HepG2 (cell line): ENCODE data around the gene ZNF574. TPM values are rescaled to one million over a fixed set of nuclear protein-coding genes. Genes with fewer than 3 reads are reported as not detected.
A peak's percentile ranks its signal among the peaks of the same experiment; 100 is the strongest.

Experiments
- ATAC-seq: fragments of 200-7000 bp; cut with Tn5 transposase; 3 replicates; pipeline ENCODE4 v1.9.1; 2020; ENCODE audit warnings: mild to moderate bottlenecking, moderate library complexity
- BruUV-seq: library from RNA; stranded (reverse); fragments of 400-500 nt; replicated peaks from 2 replicates; lab custom pipeline; 2021; lab: Mats Ljungman, UMichigan
- CTCF ChIA-PET: fragments of 300-600 bp; formaldehyde crosslinking; extraction: SDS; loops from one replicate; lab custom pipeline; 2021; ENCODE audit warnings: low total read pairs, inconsistent platforms, low intra/inter-chr PET ratio; lab: Yijun Ruan, JAX
- POLR2A ChIA-PET: fragments of 350-600 bp; sonication (Branson Sonifier 250); formaldehyde crosslinking; loops from one replicate; lab custom pipeline; 2020; ENCODE audit warnings: antibody characterized with exemption, inconsistent platforms; lab: Yijun Ruan, JAX
- DNase-seq: peaks from one replicate; pipeline ENCODE4 v3.0.0-alpha.2; 2015; ENCODE audit warnings: low spot score
- FAIRE-seq: peaks from 3 replicates; lab custom pipeline; 2011; peaks lifted over from hg19 to GRCh38; lab: Jason Lieb, UNC
- H2AFZ ChIP-seq: one replicate; pipeline ENCODE4 v1.6.1; 2011; ENCODE audit warnings: low read length, inconsistent platforms
- H3K27ac ChIP-seq: fragments of 300-600 bp; 3 replicates; pipeline ENCODE4 v1.8.0; 2011; ENCODE audit warnings: mixed run types, mild to moderate bottlenecking, mixed read lengths, low read length, inconsistent platforms; ENCODE audit not compliant: insufficient read depth; ENCODE audit errors: extremely low read length
- H3K27me3 ChIP-seq, 2 experiments: fragments of 200-600 bp in 1 of 2; 2 replicates in 1 of 2; 3 replicates in 1 of 2; pipeline versions ENCODE4 v1.6.0 to v1.8.0; 2011; ENCODE audit warnings: low read length in 2 of 2, mild to moderate bottlenecking in 2 of 2, moderate library complexity in 2 of 2, inconsistent platforms in 1 of 2; ENCODE audit not compliant: insufficient read depth in 2 of 2, control insufficient read depth in 1 of 2
- H3K36me3 ChIP-seq, 2 experiments: fragments of 200-600 bp in 1 of 2; replicated peaks in 1 of 2; 2 replicates in 1 of 2; 3 replicates in 1 of 2; pipeline versions ENCODE4 v1.5.1 to v1.8.0; 2011; ENCODE audit warnings: low read length in 2 of 2, inconsistent platforms in 1 of 2; ENCODE audit not compliant: insufficient read depth in 2 of 2, control insufficient read depth in 1 of 2
- H3K4me1 ChIP-seq: 2 replicates; pipeline ENCODE4 v1.5.1; 2012; ENCODE audit warnings: low read length, inconsistent platforms; ENCODE audit not compliant: insufficient read depth
- H3K4me2 ChIP-seq: 2 replicates; pipeline ENCODE4 v1.6.0; 2011; ENCODE audit warnings: low read depth, low read length, inconsistent platforms
- H3K4me3 ChIP-seq, 3 experiments: fragments of 200-600 bp in 1 of 3; sonication (generic), shearing (Covaris generic) in 1 of 3; replicated peaks in 1 of 3; 2 replicates each; pipeline ENCODE4 v1.5.1; 2011 to 2016; ENCODE audit warnings: low read length in 3 of 3, inconsistent platforms in 2 of 3, low read depth in 2 of 3, mild to moderate bottlenecking in 2 of 3, control low read depth in 1 of 3, mixed read lengths in 1 of 3; ENCODE audit not compliant: insufficient read depth in 1 of 3
- H3K79me2 ChIP-seq: one replicate; pipeline ENCODE4 v1.6.1; 2011; ENCODE audit warnings: low read length, inconsistent platforms; ENCODE audit not compliant: insufficient read depth
- H3K9ac ChIP-seq: 2 replicates; pipeline ENCODE4 v1.6.0; 2011; ENCODE audit warnings: mild to moderate bottlenecking, low read depth, low read length, inconsistent platforms; ENCODE audit not compliant: insufficient read depth
- H3K9me3 ChIP-seq: 2 replicates; pipeline ENCODE4 v1.5.1; 2012; ENCODE audit warnings: mild to moderate bottlenecking, low read length
- H4K20me1 ChIP-seq: 2 replicates; pipeline ENCODE4 v1.6.0; 2011; ENCODE audit warnings: inconsistent platforms, mild to moderate bottlenecking, low read length, moderate library complexity; ENCODE audit not compliant: insufficient read depth
- HIVEP1 ChIP-seq: sonication (generic); formaldehyde crosslinking; IDR thresholded peaks from 2 replicates; pipeline ENCODE4 v1.4.0; 2020; ENCODE audit warnings: mild to moderate bottlenecking, missing genetic modification reagents
- MXD3 ChIP-seq: IDR thresholded peaks from 2 replicates; pipeline ENCODE4 v1.6.1; 2016; ENCODE audit warnings: mild to moderate bottlenecking, missing biosample characterization, missing genetic modification reagents
- TBX3 ChIP-seq: fragments of 450-650 bp; IDR thresholded peaks from 2 replicates; pipeline ENCODE4 v1.6.1; 2017; ENCODE audit warnings: antibody characterized with exemption, mild to moderate bottlenecking, inconsistent platforms, borderline replicate concordance
- ZNF136 ChIP-seq: sonication (generic); formaldehyde crosslinking; IDR thresholded peaks from 2 replicates; pipeline ENCODE4 v1.8.1; 2022; ENCODE audit warnings: low read depth, mild to moderate bottlenecking, moderate library complexity, missing genetic modification reagents
- ZNF687 ChIP-seq: sonication (generic); formaldehyde crosslinking; IDR thresholded peaks from 2 replicates; pipeline ENCODE4 v1.5.1; 2020; ENCODE audit warnings: mild to moderate bottlenecking, missing genetic modification reagents, moderate library complexity
- ZNF768 ChIP-seq: sonication (generic); formaldehyde crosslinking; IDR thresholded peaks from 2 replicates; pipeline ENCODE4 v1.4.0; 2020; ENCODE audit warnings: missing genetic modification reagents
- WGBS: methylation state at CpG from one replicate; pipeline ENCODE4 v1.1.6; 2017; ENCODE audit warnings: low lambda C conversion rate; 5-methylcytosine and 5-hydroxymethylcytosine counted together
- in situ Hi-C: cut with HindIII; loops from 2 replicates; pipeline ENCODE4 v1.10.0; 2017; ENCODE audit warnings: low pct_unique_long_range_greater_than_20kb; ENCODE audit not compliant: extremely low pct_ligation_motif_present
- intact Hi-C: fragments of 100-400 bp; cut with micrococcal nuclease; formaldehyde crosslinking; loops from one replicate; pipeline ENCODE4 v1.10.0; 2022; ENCODE audit not compliant: unreplicated experiment
- polyA plus RNA-seq, 8 experiments: library from polyadenylated mRNA; depleted of rRNA in 3 of 8; stranded (reverse) in 7 of 8; unstranded in 1 of 8; fragments of >200 nt; fragmentation: Illumina TruSeq in 4 of 8; extraction: Trizol in 4 of 8; gene quantifications; 2 replicates each; pipeline versions ENCODE4 v1.2.1 to v1.2.3, GENCODE V29; 2011 to 2016; ENCODE audit warnings: low read depth in 4 of 8, missing spikeins in 1 of 8, mixed read lengths in 1 of 8; ENCODE audit not compliant: insufficient read depth in 1 of 8
- total RNA-seq, 5 experiments: library from RNA; depleted of rRNA; stranded (reverse); fragments of >200 nt; fragmentation: Illumina TruSeq; extraction: Trizol; gene quantifications; 2 replicates each; pipeline ENCODE4 v1.2.3, GENCODE V29; 2016; ENCODE audit warnings: low read depth in 1 of 5

Gene ZNF574
- total and polyA plus RNA-seq, 2 of the 13 experiments (the other 11 are each of a cell fraction or from before 2014, with no cell fraction given), result 7.7 to 7.9 TPM

GRCh38 chr19:42120276-42120980 is 44.5 kb downstream of the ZNF574 start (continued):
- no peak for TF ChIP-seq MXD3
- no peak for TF ChIP-seq ZNF136 (CRISPR knock-in tag)
- no peak for TF ChIP-seq HIVEP1

- WGBS, result 20% methylated on average over 2 of the region's 5 CpGs
- Histone ChIP-seq H3K9ac (no peak overlapping the region), H2AFZ (no peak overlapping the region), H3K79me2 (no peaks in the 10 kb centered on the region), H4K20me1 (no peaks in the 10 kb centered on the region), H3K9me3 (no peaks in the 10 kb centered on the region), H3K27me3 (peaks cover 1 to 19% of the 10 kb centered on the region in 2 experiments; a peak in 4 of 5 replicates), H3K4me2 (peak overlapping the region; percentile 7; the same call in 1 of the 2 replicates), H3K4me1 (peaks cover 9% of the 10 kb centered on the region), H3K36me3 (no peaks in the 10 kb centered on the region), H3K27ac (no peak overlapping the region), H3K4me3 (no peak overlapping the region)
- FAIRE-seq (no peak), ATAC-seq (no peak), DNase-seq (no peak)
- BruUV-seq, result no TSS peak
- in situ Hi-C loops, result no loop called here
- TF ChIP-seq ZNF687 (CRISPR knock-in tag) (0 out of 2 replicates have a peak, but pooled peaks have one; percentile 10), TBX3 (no peak), ZNF768 (CRISPR knock-in tag) (peak; percentile 86)
- intact Hi-C loops, result no loop called here
- ChIA-PET POLR2A (no interaction called here), CTCF (no interaction called here)
Observed at GRCh38 chr19:42121036-42121621, 45.2 kb downstream of the ZNF574 start.
